Suprapubic skin (tissue), 4 donors: ENCODE measurements around the gene IFITM1.
"Not testable (repeated sequence)": the region's sequence is repeated elsewhere in the genome, so short reads cannot be mapped to it uniquely, and the experiment has no call there.

Experiments
- EP300 ChIP-seq: sonication (generic); formaldehyde crosslinking; IDR thresholded peaks from one replicate; pipeline ENCODE4 v1.6.1; 2017; ENCODE audit warnings: antibody characterized with exemption
- POLR2A ChIP-seq, 2 donors: fragments of 450-650 bp; IDR thresholded peaks; one replicate each; pipeline ENCODE4 v1.6.1; 2017; ENCODE audit warnings: antibody characterized with exemption in 2 of 2, mild to moderate bottlenecking in 2 of 2, moderate library complexity in 2 of 2
- POLR2AphosphoS5 ChIP-seq, 3 donors: sonication (generic); formaldehyde crosslinking; IDR thresholded peaks; one replicate each; pipeline ENCODE4 v1.6.1; 2017; ENCODE audit warnings: antibody characterized with exemption in 3 of 3
- TF ChIP-seq, protein P1 (sequence below), 2 donors: fragments of 200-600 bp in 1 of 2; fragments of 450-650 bp in 1 of 2; sonication (generic) in 1 of 2; IDR thresholded peaks; one replicate each; pipeline ENCODE4 v1.5.1; 2016 to 2019; ENCODE audit warnings: antibody characterized with exemption in 2 of 2, mild to moderate bottlenecking in 1 of 2, moderate library complexity in 1 of 2

DNA sequence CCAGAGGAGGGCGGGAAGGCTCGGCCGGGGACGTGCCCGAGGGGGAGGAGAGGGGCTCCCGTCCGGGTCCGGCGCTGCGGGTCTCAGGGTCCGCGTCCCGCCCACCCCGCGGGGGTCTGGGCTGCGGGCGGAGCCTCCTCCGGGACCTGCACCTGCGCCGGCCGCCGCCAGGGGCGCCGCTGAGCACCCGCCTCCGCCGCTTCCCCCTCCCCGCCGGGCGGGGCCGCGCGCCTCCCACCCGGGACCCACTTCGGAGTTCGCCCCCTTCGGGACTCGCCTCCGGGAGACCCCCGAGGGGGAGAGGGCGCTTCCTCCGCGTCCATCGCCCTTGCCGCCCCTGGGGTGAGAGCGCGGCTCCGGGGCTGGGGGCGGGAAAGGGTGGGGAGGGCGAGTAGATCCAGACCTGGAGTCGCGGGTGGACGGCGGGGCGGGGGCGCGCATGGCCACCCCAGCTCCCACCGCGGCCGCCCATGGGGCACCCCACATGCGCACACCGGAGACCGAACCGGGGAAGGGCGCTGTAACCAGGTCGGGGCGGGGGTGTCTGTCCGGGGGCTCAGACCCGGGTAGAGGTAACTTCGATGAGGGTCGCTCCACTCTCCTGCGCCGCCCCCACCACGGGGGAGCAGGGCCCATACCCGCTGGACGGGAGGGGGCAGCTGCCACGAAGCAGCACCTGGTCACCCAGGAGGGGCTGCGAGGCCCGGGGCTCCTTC, 4.7 kb downstream of the IFITM1 start:
- TF ChIP-seq POLR2A (IDR thresholded peaks at IDR 0.05); POLR2AphosphoS5 (IDR thresholded peaks at IDR 0.05); EP300: not testable (repeated sequence)
- TF ChIP-seq, protein P1, sequence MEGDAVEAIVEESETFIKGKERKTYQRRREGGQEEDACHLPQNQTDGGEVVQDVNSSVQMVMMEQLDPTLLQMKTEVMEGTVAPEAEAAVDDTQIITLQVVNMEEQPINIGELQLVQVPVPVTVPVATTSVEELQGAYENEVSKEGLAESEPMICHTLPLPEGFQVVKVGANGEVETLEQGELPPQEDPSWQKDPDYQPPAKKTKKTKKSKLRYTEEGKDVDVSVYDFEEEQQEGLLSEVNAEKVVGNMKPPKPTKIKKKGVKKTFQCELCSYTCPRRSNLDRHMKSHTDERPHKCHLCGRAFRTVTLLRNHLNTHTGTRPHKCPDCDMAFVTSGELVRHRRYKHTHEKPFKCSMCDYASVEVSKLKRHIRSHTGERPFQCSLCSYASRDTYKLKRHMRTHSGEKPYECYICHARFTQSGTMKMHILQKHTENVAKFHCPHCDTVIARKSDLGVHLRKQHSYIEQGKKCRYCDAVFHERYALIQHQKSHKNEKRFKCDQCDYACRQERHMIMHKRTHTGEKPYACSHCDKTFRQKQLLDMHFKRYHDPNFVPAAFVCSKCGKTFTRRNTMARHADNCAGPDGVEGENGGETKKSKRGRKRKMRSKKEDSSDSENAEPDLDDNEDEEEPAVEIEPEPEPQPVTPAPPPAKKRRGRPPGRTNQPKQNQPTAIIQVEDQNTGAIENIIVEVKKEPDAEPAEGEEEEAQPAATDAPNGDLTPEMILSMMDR (IDR thresholded peaks at IDR 0.05), result not testable (repeated sequence)
